GM21576 (cell line): ENCODE measurements around the gene RAB14.
A peak's percentile ranks its signal among the peaks of the same experiment; 100 is the strongest.
"Not testable (repeated sequence)": the region's sequence is repeated elsewhere in the genome, so short reads cannot be mapped to it uniquely, and the experiment has no call there.

ENCODE experiments used
- ATAC-seq: cut with Tn5 transposase; IDR thresholded peaks from one replicate; pipeline ENCODE4 v1.9.1; 2021; ENCODE audit warnings: mild to moderate bottlenecking, moderate library complexity; ENCODE audit not compliant: unreplicated experiment

RAB14 gene

GRCh38 chr9:121168052-121168451 lies 33.6 kb downstream of the RAB14 start:
- no peak for ATAC-seq

- no peak for ATAC-seq
Observed at GRCh38 chr9:121160025-121160424, 41.6 kb downstream of the RAB14 start.

- no peak for ATAC-seq
Observed at GRCh38 chr9:121157939-121158338, 43.7 kb downstream of the RAB14 start.

GRCh38 chr9:121156263-121156731 lies 45.4 kb downstream of the RAB14 start:
- peak; percentile 83 for ATAC-seq

- ATAC-seq = no peak
Observed at GRCh38 chr9:121154782-121155181, 46.9 kb downstream of the RAB14 start.

- ATAC-seq = no peak
Observed at GRCh38 chr9:121153642-121154041, 48.0 kb downstream of the RAB14 start.

- no peak for ATAC-seq
Observed at GRCh38 chr9:121150188-121150587, 51.5 kb downstream of the RAB14 start.

- ATAC-seq = no peak
Observed at GRCh38 chr9:121144482-121144881, 57.2 kb downstream of the RAB14 start.

- ATAC-seq = no peak
Observed at GRCh38 chr9:121143771-121144170, 57.9 kb downstream of the RAB14 start.

- ATAC-seq = no peak
Observed at GRCh38 chr9:121141706-121142105, 60.0 kb downstream of the RAB14 start.

GRCh38 chr9:121141306-121141705 lies 60.4 kb downstream of the RAB14 start:
- ATAC-seq = no peak

- no peak for ATAC-seq
Observed at GRCh38 chr9:121140162-121140561, 61.5 kb downstream of the RAB14 start.

- ATAC-seq = no peak
Observed at GRCh38 chr9:121138973-121139372, 62.7 kb downstream of the RAB14 start.

- no peak for ATAC-seq
Observed at GRCh38 chr9:121138561-121138960, 63.1 kb downstream of the RAB14 start.

GRCh38 chr9:121135642-121136041 lies 66.0 kb downstream of the RAB14 start:
- no peak for ATAC-seq

- ATAC-seq = no peak
Observed at GRCh38 chr9:121133104-121133816, 68.4 kb downstream of the RAB14 start.

GRCh38 chr9:121129384-121129783 lies 72.3 kb downstream of the RAB14 start:
- ATAC-seq = not testable (repeated sequence)
